ENCODE results near the gene SEMA3D. TPM values are rescaled to one million over a fixed set of nuclear protein-coding genes. Genes with fewer than 3 reads are reported as not detected.

Gene SEMA3D
- total and polyA plus RNA-seq, 9 donors = 0.75 to 6.1 (median 3.0) TPM

- H3K4me1 ChIP-seq (ENCODE audit: insufficient read depth) = no peaks in the 10 kb centered on the region
- no peaks in the 10 kb centered on the region for H3K36me3 ChIP-seq
- WGBS, 3 donors = 42 to 56% (median 46%) methylated on average over 2 of the region's 2 CpGs
- no peak for DNase-seq
- no peak overlapping the region for H3K27ac ChIP-seq
- no peak overlapping the region for H3K4me3 ChIP-seq
- intact Hi-C loops (cut with DNase I) = no loop called here
- no peaks in the 10 kb centered on the region for H3K27me3 ChIP-seq
- no peaks in the 10 kb centered on the region for H3K9me3 ChIP-seq
- TF ChIP-seq CTCF (IDR thresholded peaks at IDR 0.05) = no peak
- TF ChIP-seq EP300 (IDR thresholded peaks at IDR 0.05) = no peak
- TF ChIP-seq POLR2A (IDR thresholded peaks at IDR 0.05) = no peak
Observed at GRCh38 chr7:85095366-85095765, 91.5 kb downstream of the SEMA3D start.

GRCh38 chr7:85094046-85094725 is 92.7 kb downstream of the SEMA3D start:
- Histone ChIP-seq H3K27ac (no peak overlapping the region), H3K4me3 (no peak overlapping the region), H3K9me3 (no peaks in the 10 kb centered on the region), H3K4me1 (ENCODE audit: insufficient read depth) (no peaks in the 10 kb centered on the region), H3K27me3 (no peaks in the 10 kb centered on the region), H3K36me3 (no peaks in the 10 kb centered on the region)
- TF ChIP-seq EP300 (IDR thresholded peaks at IDR 0.05) = no peak
- TF ChIP-seq POLR2A (IDR thresholded peaks at IDR 0.05) = no peak
- no peak for TF ChIP-seq CTCF (IDR thresholded peaks at IDR 0.05)
- peak in 2 of 5 donors; percentile 15 to 59 for DNase-seq
- 22 to 38% (median 26%) methylated on average over 3 of the region's 3 CpGs for WGBS, 3 donors
- intact Hi-C loops (cut with DNase I) = no loop called here

GRCh38 chr7:85091565-85091928 is 95.3 kb downstream of the SEMA3D start:
- H3K36me3 ChIP-seq = no peaks in the 10 kb centered on the region
- no peak for DNase-seq
- TF ChIP-seq EP300 (IDR thresholded peaks at IDR 0.05) (no peak), POLR2A (IDR thresholded peaks at IDR 0.05) (no peak), CTCF (IDR thresholded peaks at IDR 0.05) (no peak)
- no peak overlapping the region for H3K27ac ChIP-seq
- WGBS, 3 donors = 89 to 95% (median 90%) methylated on average over 4 of the region's 4 CpGs
- no peaks in the 10 kb centered on the region for H3K9me3 ChIP-seq
- no peak overlapping the region for H3K4me3 ChIP-seq
- H3K27me3 ChIP-seq = no peaks in the 10 kb centered on the region
- H3K4me1 ChIP-seq (ENCODE audit: insufficient read depth) = no peaks in the 10 kb centered on the region
- intact Hi-C loops (cut with DNase I) = no loop called here

GRCh38 chr7:85090919-85091564 is 95.8 kb downstream of the SEMA3D start:
- TF ChIP-seq CTCF (IDR thresholded peaks at IDR 0.05) (no peak), POLR2A (IDR thresholded peaks at IDR 0.05) (no peak), EP300 (IDR thresholded peaks at IDR 0.05) (no peak)
- WGBS, 3 donors = 77 to 90% (median 88%) methylated on average over 3 of the region's 3 CpGs
- Histone ChIP-seq H3K27ac (no peak overlapping the region), H3K36me3 (no peaks in the 10 kb centered on the region), H3K4me3 (no peak overlapping the region), H3K9me3 (no peaks in the 10 kb centered on the region), H3K4me1 (ENCODE audit: insufficient read depth) (no peaks in the 10 kb centered on the region), H3K27me3 (no peaks in the 10 kb centered on the region)
- DNase-seq = no peak
- intact Hi-C loops (cut with DNase I) = no loop called here
